Smooth muscle cell (in vitro differentiated cells): ENCODE data around the gene LY86. TPM values are rescaled to one million over a fixed set of nuclear protein-coding genes. Genes with fewer than 3 reads are reported as not detected.

Experiments used
- DNase-seq: peaks from one replicate; lab custom pipeline; 2025; ENCODE audit not compliant: unreplicated experiment; lab: John Stamatoyannopoulos, UW
- H2AFZ ChIP-seq: fragments of 200-600 bp; sonication (generic); 2 replicates; pipeline ENCODE4 v1.6.0; 2016; ENCODE audit warnings: antibody characterized with exemption, low read depth, mild to moderate bottlenecking
- H3F3A ChIP-seq: fragments of 200-600 bp; sonication (generic); 2 replicates; pipeline ENCODE4 v1.6.0; 2017; ENCODE audit warnings: antibody characterized with exemption, low read depth
- H3K27ac ChIP-seq: fragments of 200-600 bp; sonication (generic); 2 replicates; pipeline ENCODE4 v1.5.1; 2016; ENCODE audit warnings: low read depth, mild to moderate bottlenecking
- H3K27me3 ChIP-seq: fragments of 200-600 bp; sonication (generic); 2 replicates; pipeline ENCODE4 v1.6.1; 2016; ENCODE audit warnings: low read depth, mild to moderate bottlenecking
- H3K36me3 ChIP-seq: fragments of 200-600 bp; sonication (generic); 2 replicates; pipeline ENCODE4 v1.5.1; 2016; ENCODE audit warnings: low read depth
- H3K4me1 ChIP-seq: fragments of 200-600 bp; sonication (generic); 2 replicates; pipeline ENCODE4 v1.5.1; 2016; ENCODE audit warnings: low read depth
- H3K4me2 ChIP-seq: fragments of 200-600 bp; sonication (generic); 2 replicates; pipeline ENCODE4 v1.6.0; 2016; ENCODE audit warnings: mild to moderate bottlenecking
- H3K4me3 ChIP-seq: fragments of 200-600 bp; sonication (generic); 2 replicates; pipeline ENCODE4 v1.5.1; 2016; ENCODE audit warnings: mild to moderate bottlenecking
- H3K79me2 ChIP-seq: fragments of 200-600 bp; sonication (generic); 2 replicates; pipeline ENCODE4 v1.6.0; 2016; ENCODE audit warnings: low read depth, mild to moderate bottlenecking
- H3K9ac ChIP-seq: fragments of 200-600 bp; sonication (generic); 2 replicates; pipeline ENCODE4 v1.6.0; 2016; ENCODE audit warnings: low read depth
- H3K9me3 ChIP-seq: fragments of 200-600 bp; sonication (generic); replicated peaks from 2 replicates; pipeline ENCODE4 v1.5.1; 2016; ENCODE audit warnings: low read depth
- H4K20me1 ChIP-seq: fragments of 200-600 bp; sonication (generic); 2 replicates; pipeline ENCODE4 v1.6.0; 2016; ENCODE audit warnings: low read depth
- WGBS: methylation state at CpG from one replicate; pipeline ENCODE4 v1.1.7; 2016; ENCODE audit warnings: low lambda C conversion rate; 5-methylcytosine and 5-hydroxymethylcytosine counted together
- polyA plus RNA-seq: library from polyadenylated mRNA; unstranded; fragments of >200 nt; fragmentation: Nextera tagmentation; extraction: Ambion mirVana; gene quantifications from 2 replicates; pipeline ENCODE4 v1.2.1, GENCODE V29; 2016
- total RNA-seq: library from RNA; depleted of rRNA; stranded (reverse); fragments of >200 nt; gene quantifications from 2 replicates; pipeline ENCODE4 v1.2.3, GENCODE V29; 2014
- TF ChIP-seq, protein P1 (sequence below): fragments of 200-600 bp; sonication (generic); IDR thresholded peaks from 2 replicates; pipeline ENCODE4 v1.5.1; 2017; ENCODE audit warnings: borderline replicate concordance, mild to moderate bottlenecking, antibody characterized with exemption; ENCODE audit not compliant: insufficient read depth, poor library complexity, severe bottlenecking

Gene LY86
- total and polyA plus RNA-seq, 2 experiments from 2014 or later, result not detected

DNA sequence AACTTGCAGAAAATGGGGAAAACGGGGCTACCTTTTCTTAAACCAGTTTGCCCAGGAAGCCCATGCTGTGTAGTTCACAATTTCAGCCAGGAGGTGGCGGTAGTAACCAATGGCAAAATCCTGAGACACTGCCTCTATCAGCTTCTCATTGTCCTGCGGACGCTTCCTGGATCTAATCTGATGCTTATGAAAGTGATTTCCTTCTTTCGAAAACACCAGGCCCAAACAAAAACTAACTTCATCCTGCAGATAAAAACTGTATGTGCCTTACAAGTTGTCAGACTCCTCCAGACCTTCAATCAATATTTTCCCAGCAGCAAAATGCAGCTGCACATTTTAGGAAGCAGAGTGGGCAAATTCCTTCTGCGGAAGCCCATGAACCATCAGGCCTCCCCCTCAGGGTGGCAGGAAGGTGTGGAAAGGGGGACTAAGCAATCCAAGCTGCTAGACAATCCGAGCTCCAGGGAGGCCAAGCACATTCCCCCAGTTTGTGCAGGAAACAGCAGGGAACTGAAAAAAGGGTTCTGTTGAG is 88.5 kb downstream of the LY86 start:
- Histone ChIP-seq H3K27ac (no peak overlapping the region), H3K27me3 (no peaks in the 10 kb centered on the region), H3K9me3 (no peaks in the 10 kb centered on the region), H3F3A (no peaks in the 10 kb centered on the region), H3K36me3 (no peaks in the 10 kb centered on the region), H3K4me2 (peak overlapping the region; percentile 39), H4K20me1 (no peaks in the 10 kb centered on the region), H3K79me2 (no peaks in the 10 kb centered on the region), H3K9ac (no peak overlapping the region), H3K4me1 (no peaks in the 10 kb centered on the region), H3K4me3 (no peak overlapping the region), H2AFZ (peak overlapping the region; percentile 65)
- peak; percentile 42 for DNase-seq
- TF ChIP-seq, protein P1, sequence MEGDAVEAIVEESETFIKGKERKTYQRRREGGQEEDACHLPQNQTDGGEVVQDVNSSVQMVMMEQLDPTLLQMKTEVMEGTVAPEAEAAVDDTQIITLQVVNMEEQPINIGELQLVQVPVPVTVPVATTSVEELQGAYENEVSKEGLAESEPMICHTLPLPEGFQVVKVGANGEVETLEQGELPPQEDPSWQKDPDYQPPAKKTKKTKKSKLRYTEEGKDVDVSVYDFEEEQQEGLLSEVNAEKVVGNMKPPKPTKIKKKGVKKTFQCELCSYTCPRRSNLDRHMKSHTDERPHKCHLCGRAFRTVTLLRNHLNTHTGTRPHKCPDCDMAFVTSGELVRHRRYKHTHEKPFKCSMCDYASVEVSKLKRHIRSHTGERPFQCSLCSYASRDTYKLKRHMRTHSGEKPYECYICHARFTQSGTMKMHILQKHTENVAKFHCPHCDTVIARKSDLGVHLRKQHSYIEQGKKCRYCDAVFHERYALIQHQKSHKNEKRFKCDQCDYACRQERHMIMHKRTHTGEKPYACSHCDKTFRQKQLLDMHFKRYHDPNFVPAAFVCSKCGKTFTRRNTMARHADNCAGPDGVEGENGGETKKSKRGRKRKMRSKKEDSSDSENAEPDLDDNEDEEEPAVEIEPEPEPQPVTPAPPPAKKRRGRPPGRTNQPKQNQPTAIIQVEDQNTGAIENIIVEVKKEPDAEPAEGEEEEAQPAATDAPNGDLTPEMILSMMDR, result peak; percentile 93
- WGBS, result 20% methylated on average over 7 of the region's 7 CpGs

DNA sequence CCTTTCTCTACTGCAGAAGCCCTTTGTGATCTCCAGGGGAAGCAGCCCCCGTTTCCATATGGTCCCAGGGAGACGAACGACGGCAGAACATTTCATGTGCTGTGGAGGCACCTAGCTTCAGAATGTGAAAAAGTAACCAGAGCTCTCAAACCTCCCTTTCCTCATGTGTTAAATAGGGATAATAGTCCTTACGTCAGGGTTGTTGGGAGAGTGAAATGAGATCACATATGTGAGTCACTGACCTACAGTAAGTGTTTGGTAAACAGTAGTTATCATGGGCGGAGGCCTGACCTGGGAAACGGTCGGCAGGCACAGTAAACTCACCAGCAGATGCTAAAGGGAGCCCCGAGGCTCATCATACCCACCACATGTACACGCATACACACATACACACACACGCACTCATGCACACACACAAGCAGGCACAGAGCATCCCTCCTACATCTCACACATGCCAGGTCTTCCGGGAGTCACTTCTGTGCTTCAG is 89.7 kb downstream of the LY86 start:
- Histone ChIP-seq H3F3A (no peaks in the 10 kb centered on the region), H3K79me2 (no peaks in the 10 kb centered on the region), H4K20me1 (no peaks in the 10 kb centered on the region), H3K9ac (peak overlapping the region; percentile 41), H3K4me3 (no peak overlapping the region), H3K36me3 (no peaks in the 10 kb centered on the region), H3K27me3 (no peaks in the 10 kb centered on the region), H3K4me1 (no peaks in the 10 kb centered on the region), H3K4me2 (no peak overlapping the region), H3K27ac (peak overlapping the region; percentile 49), H2AFZ (no peak overlapping the region), H3K9me3 (no peaks in the 10 kb centered on the region)
- no peak for DNase-seq
- 46% methylated on average over 12 of the region's 12 CpGs for WGBS
- TF ChIP-seq, protein P1, result no peak

DNA sequence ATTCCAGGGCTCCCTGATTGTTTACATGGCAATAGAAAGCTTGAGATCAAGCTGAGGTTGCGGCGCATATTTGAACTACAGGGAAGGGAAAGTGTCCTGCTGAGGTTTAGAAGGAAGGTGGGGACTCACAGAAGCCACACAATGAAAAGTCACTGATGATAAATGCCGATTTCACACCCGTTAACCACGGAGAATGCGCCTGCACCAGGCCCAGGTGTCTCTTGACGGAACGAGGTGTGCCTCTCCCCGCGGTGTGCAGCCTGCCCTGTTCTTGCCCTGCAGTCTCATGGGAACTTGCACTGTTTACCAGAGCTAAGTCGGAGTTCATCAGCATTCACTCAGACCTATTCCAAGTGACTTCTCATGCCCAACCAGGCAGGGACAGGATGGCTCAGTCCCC is 90.3 kb downstream of the LY86 start:
- H3K27ac ChIP-seq, result no peak overlapping the region
- H3K79me2 ChIP-seq, result no peaks in the 10 kb centered on the region
- no peaks in the 10 kb centered on the region for H3K4me1 ChIP-seq
- WGBS, result 64% methylated on average over 11 of the region's 11 CpGs
- H3K4me2 ChIP-seq, result no peak overlapping the region
- TF ChIP-seq, protein P1, result no peak
- H4K20me1 ChIP-seq, result no peaks in the 10 kb centered on the region
- DNase-seq, result no peak
- H3K27me3 ChIP-seq, result no peaks in the 10 kb centered on the region
- H3F3A ChIP-seq, result no peaks in the 10 kb centered on the region
- no peak overlapping the region for H2AFZ ChIP-seq
- no peak overlapping the region for H3K4me3 ChIP-seq
- no peaks in the 10 kb centered on the region for H3K36me3 ChIP-seq
- H3K9ac ChIP-seq, result no peak overlapping the region
- no peaks in the 10 kb centered on the region for H3K9me3 ChIP-seq

DNA sequence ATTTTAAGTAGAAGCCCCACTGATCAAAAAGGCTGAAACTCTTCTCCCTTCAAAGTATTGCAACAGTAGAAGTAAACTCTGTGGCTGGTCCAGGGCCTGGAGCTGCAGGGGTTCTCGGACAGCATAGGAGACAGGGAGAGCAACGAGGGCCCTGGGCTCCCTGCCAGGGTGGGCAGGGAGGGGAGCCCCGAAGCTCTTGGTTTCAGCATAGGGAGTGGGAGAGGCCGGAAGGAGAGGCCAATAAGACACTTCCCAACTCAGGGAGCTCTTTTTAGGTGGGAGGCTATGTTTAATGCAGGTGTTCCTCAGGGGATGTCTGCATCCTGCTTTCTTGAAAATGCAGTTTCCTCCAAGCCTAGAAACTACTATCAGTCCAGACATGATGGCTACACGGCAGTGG is 91.1 kb downstream of the LY86 start:
- Histone ChIP-seq H3K9me3 (no peaks in the 10 kb centered on the region), H3K79me2 (no peaks in the 10 kb centered on the region), H3K4me3 (no peak overlapping the region), H4K20me1 (no peaks in the 10 kb centered on the region), H3K27ac (no peak overlapping the region), H2AFZ (no peak overlapping the region), H3K9ac (no peak overlapping the region), H3K36me3 (no peaks in the 10 kb centered on the region), H3K27me3 (no peaks in the 10 kb centered on the region), H3K4me1 (no peaks in the 10 kb centered on the region), H3K4me2 (no peak overlapping the region), H3F3A (no peaks in the 10 kb centered on the region)
- 85% methylated on average over 5 of the region's 5 CpGs for WGBS
- TF ChIP-seq, protein P1, result no peak
- DNase-seq, result no peak
